Islet precursor cell (in vitro differentiated cells): ENCODE measurements around the gene ZKSCAN7.
"Not testable (repeated sequence)": the region's sequence is repeated elsewhere in the genome, so short reads cannot be mapped to it uniquely, and the experiment has no call there.

Source experiments
- DNase-seq: peaks from one replicate; pipeline ENCODE4 v3.0.0-alpha.2; 2018

The ZKSCAN7 gene

DNA sequence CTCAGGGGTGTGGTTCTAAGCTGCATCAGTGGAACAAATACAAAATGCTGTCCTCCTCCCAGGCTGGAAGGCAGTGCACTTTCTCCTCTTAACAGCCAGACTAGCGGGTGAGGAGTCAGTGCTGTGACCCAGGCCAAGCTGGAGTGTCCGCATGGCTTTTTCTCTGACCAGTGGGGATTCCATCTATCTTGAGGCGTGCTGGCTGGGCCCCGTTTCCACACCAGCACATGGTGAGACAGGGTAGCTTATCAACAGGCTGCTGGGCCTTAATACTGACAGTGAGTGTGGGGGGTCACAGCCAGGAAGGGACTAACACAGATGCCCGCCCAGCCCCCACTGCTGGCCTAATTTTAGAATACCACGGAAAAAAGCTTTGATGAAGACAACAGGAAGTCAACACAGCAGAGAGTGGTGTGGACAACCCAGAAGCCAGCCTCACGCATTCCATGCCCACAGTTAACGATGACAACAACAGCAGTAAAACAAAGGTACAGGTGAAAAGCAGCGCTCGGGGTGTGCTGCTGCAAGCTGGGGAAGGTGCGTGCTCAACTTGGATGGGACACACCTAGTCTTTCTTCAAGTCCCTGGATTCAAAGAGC, 22.5 kb downstream of the ZKSCAN7 start:
- not testable (repeated sequence) for DNase-seq

DNA sequence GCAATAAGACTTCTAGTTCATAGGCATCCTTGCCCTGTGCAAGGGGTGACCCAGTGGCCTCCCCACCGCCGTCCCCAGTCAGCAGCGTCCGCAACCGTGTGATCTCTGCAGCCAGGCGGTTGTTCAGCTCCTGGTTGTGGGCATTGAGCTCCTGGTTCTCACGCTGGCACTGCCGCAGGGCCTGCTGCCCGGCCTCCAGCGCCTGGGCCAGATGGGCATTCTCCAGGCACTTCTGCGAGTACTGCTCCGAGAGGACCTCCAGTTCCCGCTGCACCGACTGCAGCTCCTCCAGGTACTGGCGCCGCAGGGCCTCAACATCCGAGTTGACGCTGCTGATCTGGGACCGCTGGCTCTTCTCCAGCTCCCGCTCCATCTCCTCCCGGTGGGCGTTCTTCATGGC, 23.3 kb downstream of the ZKSCAN7 start:
- DNase-seq: not testable (repeated sequence)

- DNase-seq: not testable (repeated sequence)
These were observed 24.0 kb downstream of the ZKSCAN7 start for GRCh38 chr3:44578924-44579515.

DNA sequence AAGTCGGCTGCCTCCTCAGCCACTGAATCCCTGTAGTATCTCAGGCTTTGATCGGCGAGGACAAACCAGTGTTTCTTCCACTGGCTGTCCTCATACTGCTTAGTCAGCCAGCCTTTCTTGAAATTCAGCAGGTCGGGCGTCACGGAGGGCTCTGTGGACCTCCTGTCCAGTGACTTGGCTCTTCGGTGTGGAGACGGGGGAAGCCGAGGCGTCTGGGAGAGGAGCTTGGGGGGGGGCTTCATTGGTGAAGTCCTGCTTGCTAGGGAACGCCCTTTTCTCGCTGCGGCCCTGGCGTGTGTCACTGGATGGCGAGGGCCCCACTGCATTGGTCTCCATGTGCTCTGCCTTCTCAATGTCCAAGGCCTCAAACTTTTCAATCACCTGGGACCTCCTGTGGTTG, 24.8 kb downstream of the ZKSCAN7 start:
- not testable (repeated sequence) for DNase-seq

- not testable (repeated sequence) for DNase-seq
These were observed 26.0 kb downstream of the ZKSCAN7 start for GRCh38 chr3:44580971-44581370.

GRCh38 chr3:44584646-44585501, 29.9 kb downstream of the ZKSCAN7 start, which contains the start of gene ZNF660:
ZNF660 (plus strand) TSS chr3:44584964; CDS start chr3:44594194, 9,230 bp downstream.
- peak; percentile 96 for DNase-seq

GRCh38 chr3:44596621-44597020, 41.6 kb downstream of the ZKSCAN7 start:
- DNase-seq: no peak

DNA sequence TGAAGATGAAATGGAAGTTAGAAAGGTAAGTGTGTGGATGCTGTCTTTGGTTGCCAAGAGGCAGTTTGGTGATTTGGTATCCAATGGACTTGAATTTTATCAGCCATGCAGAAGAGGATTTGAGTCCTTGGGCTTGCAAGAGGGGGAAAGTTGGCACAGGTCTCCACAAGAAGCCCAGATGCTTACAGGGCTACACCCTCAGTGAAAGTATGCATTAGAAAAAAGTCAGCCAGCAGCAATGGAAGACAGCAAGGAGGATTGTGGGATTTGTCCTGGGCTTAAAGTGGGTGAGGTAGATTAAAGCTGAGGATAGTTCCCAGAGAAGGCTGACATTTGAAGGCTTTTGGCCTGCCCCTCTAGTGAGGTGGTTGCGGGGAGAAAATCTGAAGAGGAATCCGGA, 46.8 kb downstream of the ZKSCAN7 start:
- no peak for DNase-seq

GRCh38 chr3:44612678-44613077, 57.7 kb downstream of the ZKSCAN7 start:
- no peak for DNase-seq
